ENCODE data around the gene USHBP1. TPM values are rescaled to one million over a fixed set of nuclear protein-coding genes. Genes with fewer than 3 reads are reported as not detected.

USHBP1 gene
- total and polyA plus RNA-seq, 2 of the 4 experiments (the other 2 are of a cell fraction) = not detected

DNA sequence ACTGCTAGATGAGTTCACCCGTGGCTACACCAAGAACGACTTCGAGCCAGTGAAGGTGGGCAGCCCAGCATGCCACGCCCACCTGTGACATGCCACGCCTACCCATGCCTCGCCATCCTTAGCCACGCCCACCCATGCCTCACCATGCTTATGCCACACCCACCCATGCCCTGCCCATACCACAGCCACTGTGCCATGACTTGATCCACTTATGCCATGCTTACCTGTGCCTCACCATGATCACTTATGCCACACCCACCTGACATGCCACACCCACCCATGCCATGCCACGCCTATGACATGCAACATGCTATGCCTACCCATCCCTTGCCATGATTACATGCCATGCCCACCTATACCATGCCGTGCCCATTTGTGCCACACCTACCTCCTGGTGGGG, 62.3 kb downstream of the USHBP1 start:
- peaks cover 6 to 20% of the 10 kb centered on the region in 2 experiments; a peak in 3 of 4 replicates for H3K79me1 ChIP-seq (ENCODE audit: low read depth in 1 of 2, low read length in 2 of 2)
- no peak overlapping the region for H3K14ac ChIP-seq (replicated peaks; ENCODE audit: low read depth, low read length)
- ChIA-PET POLR2A (ENCODE audit: unreplicated experiment) (no interaction called here), CTCF (no interaction called here)
- BruUV-seq (replicated peaks) = no TSS peak
- H3K9me1 ChIP-seq (ENCODE audit: insufficient read depth, low read length) = peaks cover 3% of the 10 kb centered on the region; the same call in 1 of the 2 replicates
- H3K4me1 ChIP-seq (ENCODE audit: control insufficient read depth, insufficient read depth, low read length) = no peaks in the 10 kb centered on the region
- no peak overlapping the region for H2BK20ac ChIP-seq (ENCODE audit: low read depth, low read length)
- WGBS, 2 experiments (ENCODE audit: extremely low coverage in 2 of 2, insufficient read length in 1 of 2) = 92% methylated on average over 5 of the region's 9 CpGs; no CpG with 5 or more reads in 1 of the 2 experiments
- no peak overlapping the region for H3K9ac ChIP-seq (ENCODE audit: low read depth, low read length)
- H4K5ac ChIP-seq (ENCODE audit: low read depth, low read length) = no peak overlapping the region
- H3K4ac ChIP-seq (ENCODE audit: low read depth, low read length) = no peak overlapping the region; the same call in 1 of the 2 replicates
- H2BK5ac ChIP-seq (ENCODE audit: low read depth, low read length, poor library complexity, severe bottlenecking) = no peak overlapping the region
- no peak overlapping the region for H4K91ac ChIP-seq (ENCODE audit: insufficient read depth, low read depth, low read length)
- no peak overlapping the region for H2BK15ac ChIP-seq (ENCODE audit: low read depth, low read length)
- H3K36me3 ChIP-seq (ENCODE audit: control insufficient read depth, insufficient read depth, low read length) = peaks cover 87% of the 10 kb centered on the region
- ATAC-seq (ENCODE audit: low read depth) (no peak), DNase-seq (no peak)
- H3K4me2 ChIP-seq (ENCODE audit: low read depth, low read length) = no peak overlapping the region
- H3K18ac ChIP-seq (ENCODE audit: low read depth, low read length) = no peak overlapping the region
- no peaks in the 10 kb centered on the region for H3K27me3 ChIP-seq (ENCODE audit: control insufficient read depth, insufficient read depth, low read length)
- no peak overlapping the region for H3K27ac ChIP-seq (ENCODE audit: insufficient read depth, low read length)
- TF ChIP-seq MAZ (IDR thresholded peaks at IDR 0.05; ENCODE audit: borderline replicate concordance, low read depth, low read length) (no peak), MXI1 (IDR thresholded peaks at IDR 0.05; ENCODE audit: borderline replicate concordance, low read depth, low read length) (peak; percentile 76)
- no peak overlapping the region for H3K23ac ChIP-seq (ENCODE audit: low read depth, low read length)
- H2AK9ac ChIP-seq (replicated peaks; ENCODE audit: low read depth, low read length, poor library complexity) = peak overlapping the region; percentile 65
- no peak overlapping the region for H3K4me3 ChIP-seq (ENCODE audit: insufficient read depth, low read depth, low read length)
- H2AK5ac ChIP-seq (ENCODE audit: low read depth, low read length) = 0 out of 2 replicates have a peak overlapping the region, but pooled peaks have one; percentile 8
- in situ Hi-C loops (cut with MboI; ENCODE audit: low sequenced_read_pairs) (loop anchor here (10.0 kb wide), 1 partner anchor 83 kb away; the partner anchor contains the start of gene ANKLE1), intact Hi-C loops (cut with micrococcal nuclease) (no loop called here), dilution Hi-C loops (cut with HindIII; ENCODE audit: low sequenced_read_pairs, unreplicated experiment) (no loop called here)
- no peak overlapping the region for H4K8ac ChIP-seq (ENCODE audit: low read depth in 2 of 2, low read length in 2 of 2)
- H2AFZ ChIP-seq (replicated peaks; ENCODE audit: low read length, poor library complexity) = peak overlapping the region; percentile 43
- no peaks in the 10 kb centered on the region for H3K9me3 ChIP-seq (ENCODE audit: control insufficient read depth, insufficient read depth, low read length)
- H4K20me1 ChIP-seq (ENCODE audit: insufficient read depth, low read length) = peaks cover 12% of the 10 kb centered on the region
- no peak overlapping the region for H3K56ac ChIP-seq (ENCODE audit: extremely low read depth, insufficient read depth, low read length)
- H2BK120ac ChIP-seq (ENCODE audit: low read depth, low read length) = no peak overlapping the region
